Activated CD8-positive, alpha-beta memory T cell treated with anti-CD3 and anti-CD28 coated beads, Interleukin-2, amount 50 U/mL, for 1 hour (primary cell): ENCODE data around the gene GNPDA1.

Source experiments
- DNase-seq: peaks from one replicate; pipeline ENCODE4 v3.0.0-alpha.2; 2020; ENCODE audit errors: extremely low read depth

Gene GNPDA1

GRCh38 chr5:142023836-142024235, 11.0 kb upstream of the GNPDA1 start:
- DNase-seq, result no peak

- no peak for DNase-seq
Measured at GRCh38 chr5:142020122-142020659, 7.4 kb upstream of the GNPDA1 start.

- no peak for DNase-seq
Measured at GRCh38 chr5:142017832-142018427, 5.1 kb upstream of the GNPDA1 start.

- no peak for DNase-seq
Measured at GRCh38 chr5:142016556-142016955, 3.7 kb upstream of the GNPDA1 start.

GRCh38 chr5:142015781-142016533, 3.1 kb upstream of the GNPDA1 start:
- DNase-seq, result no peak

- peak; percentile 47 for DNase-seq
Measured at GRCh38 chr5:142014911-142015584, 2.2 kb upstream of the GNPDA1 start.

- DNase-seq, result no peak
Measured at GRCh38 chr5:142013734-142014521, 1.1 kb upstream of the GNPDA1 start.

- DNase-seq, result no peak
Measured at GRCh38 chr5:142012186-142012785, 541 bp downstream of the GNPDA1 start.

GRCh38 chr5:142011572-142012185, 1.1 kb downstream of the GNPDA1 start:
- DNase-seq, result no peak

GRCh38 chr5:142009886-142010285, 2.9 kb downstream of the GNPDA1 start:
- DNase-seq, result no peak

- no peak for DNase-seq
Measured at GRCh38 chr5:142008813-142009212, 4.0 kb downstream of the GNPDA1 start.

GRCh38 chr5:142007237-142007544, 5.6 kb downstream of the GNPDA1 start:
- no peak for DNase-seq

GRCh38 chr5:142006363-142007236, 6.2 kb downstream of the GNPDA1 start:
- DNase-seq, result no peak

GRCh38 chr5:142003266-142003800, 9.5 kb downstream of the GNPDA1 start:
- DNase-seq, result no peak

GRCh38 chr5:142000704-142001484, 11.9 kb downstream of the GNPDA1 start:
- DNase-seq, result no peak

- no peak for DNase-seq
Measured at GRCh38 chr5:142000173-142000572, 12.7 kb downstream of the GNPDA1 start.

- DNase-seq, result no peak
Measured at GRCh38 chr5:141997358-141997960, 15.4 kb downstream of the GNPDA1 start.

- no peak for DNase-seq
Measured at GRCh38 chr5:141995656-141996055, 17.2 kb downstream of the GNPDA1 start.
